Ramos (cell line): ENCODE data around the gene ARHGEF18.

Source experiments
- in situ Hi-C: fragments of 300-500 bp; cut with MboI; formaldehyde crosslinking; loops from one replicate; pipeline ENCODE4 v1.14.3; 2022; ENCODE audit warnings: low sequenced_read_pairs; ENCODE audit not compliant: unreplicated experiment

ARHGEF18 gene

GRCh38 chr19:7381073-7381390 is 32.3 kb downstream of the ARHGEF18 start:
- in situ Hi-C loops, result no loop called here

- in situ Hi-C loops, result no loop called here
Measured at GRCh38 chr19:7382694-7383093, 34.0 kb downstream of the ARHGEF18 start.

GRCh38 chr19:7383284-7383683 is 34.5 kb downstream of the ARHGEF18 start:
- in situ Hi-C loops, result no loop called here

- in situ Hi-C loops, result no loop called here
Measured at GRCh38 chr19:7385062-7385461, 36.3 kb downstream of the ARHGEF18 start.

GRCh38 chr19:7386308-7386707 is 37.6 kb downstream of the ARHGEF18 start:
- in situ Hi-C loops, result no loop called here

GRCh38 chr19:7386769-7387168 is 38.0 kb downstream of the ARHGEF18 start:
- in situ Hi-C loops, result no loop called here

- in situ Hi-C loops, result no loop called here
Measured at GRCh38 chr19:7391218-7391670, 42.5 kb downstream of the ARHGEF18 start.

- in situ Hi-C loops, result no loop called here
Measured at GRCh38 chr19:7393459-7393858, 44.7 kb downstream of the ARHGEF18 start.

GRCh38 chr19:7393939-7394730 is 45.4 kb downstream of the ARHGEF18 start:
- in situ Hi-C loops, result no loop called here

- in situ Hi-C loops, result no loop called here
Measured at GRCh38 chr19:7394731-7395359, 46.1 kb downstream of the ARHGEF18 start.

- in situ Hi-C loops, result no loop called here
Measured at GRCh38 chr19:7395360-7396066, 46.8 kb downstream of the ARHGEF18 start.

- in situ Hi-C loops, result no loop called here
Measured at GRCh38 chr19:7397687-7398086, 49.0 kb downstream of the ARHGEF18 start.
